Measurements from ENCODE around the gene SYTL3.

- no peak for TF ChIP-seq TAF1 (IDR thresholded peaks at IDR 0.05; ENCODE audit: low read depth, low read length)
- no peak for TF ChIP-seq POLR2A (IDR thresholded peaks at IDR 0.05; ENCODE audit: low read depth, low read length)
- no peak; the same call in 1 of the 2 replicates for TF ChIP-seq POLR2AphosphoS5 (IDR thresholded peaks at IDR 0.05; ENCODE audit: low read depth, low read length)
- no peak for TF ChIP-seq SPI1 (IDR thresholded peaks at IDR 0.05; ENCODE audit: low read depth, low read length)
Measured at GRCh38 chr6:158764926-158765325, 115.1 kb downstream of the SYTL3 start.
